T-cell (primary cell): ENCODE data around the gene STARD9. TPM values are rescaled to one million over a fixed set of nuclear protein-coding genes. Genes with fewer than 3 reads are reported as not detected.
A peak's percentile ranks its signal among the peaks of the same experiment; 100 is the strongest.

Experiments
- ATAC-seq, 4 experiments: fragments of 200-7000 bp in 3 of 4; fragments of 150-1000 bp in 1 of 4; cut with Tn5 transposase; replicated peaks in 1 of 4; 1 replicate in 3 of 4; 2 replicates in 1 of 4; pipeline ENCODE4 v1.10.0; 2021; ENCODE audit warnings: moderate library complexity in 3 of 4, mild to moderate bottlenecking in 2 of 4, moderate number of reproducible peaks in 1 of 4
- CTCF ChIA-PET, 2 donors: fragments of 300-600 bp; sonication (Branson Sonifier 250); formaldehyde crosslinking; loops; one replicate each; lab custom pipeline; 2022; ENCODE audit warnings: antibody characterized with exemption in 2 of 2; lab: Charles Lee
- POLR2A ChIA-PET, 2 donors: fragments of 300-600 bp; sonication (Branson Sonifier 250); formaldehyde crosslinking; loops; one replicate each; lab custom pipeline; 2022; ENCODE audit warnings: antibody characterized with exemption in 2 of 2; lab: Charles Lee
- DNase-seq, 35 experiments: peaks; one replicate each; pipeline versions ENCODE4 v3.0.0 to v3.0.0-alpha.2; 2013 to 2023
- H3K27ac ChIP-seq: one replicate; pipeline ENCODE4 v1.5.1; 2013; ENCODE audit warnings: low read length
- H3K27me3 ChIP-seq, 2 experiments: replicated peaks in 1 of 2; 1 replicate in 1 of 2; 2 replicates in 1 of 2; pipeline versions ENCODE4 v1.6.1 to v1.7.0; 2013; ENCODE audit warnings: low read length in 1 of 2, mixed read lengths in 1 of 2; ENCODE audit not compliant: control insufficient read depth in 2 of 2, insufficient read depth in 2 of 2; ENCODE audit errors: extremely low read depth in 1 of 2
- H3K36me3 ChIP-seq, 2 donors: 1 replicate in 1 of 2; 2 replicates in 1 of 2; pipeline versions ENCODE4 v1.6.1 to v1.7.0; 2013; ENCODE audit warnings: low read length in 1 of 2; ENCODE audit not compliant: control insufficient read depth in 2 of 2, insufficient read depth in 1 of 2; ENCODE audit errors: extremely low read depth in 1 of 2
- H3K4me1 ChIP-seq, 2 experiments: 1 replicate in 1 of 2; 2 replicates in 1 of 2; pipeline versions ENCODE4 v1.6.1 to v1.7.0; 2013; ENCODE audit warnings: low read length in 2 of 2, mixed read lengths in 1 of 2; ENCODE audit not compliant: insufficient read depth in 2 of 2, control insufficient read depth in 1 of 2; ENCODE audit errors: extremely low read depth in 1 of 2
- H3K4me3 ChIP-seq, 2 donors: 1 replicate in 1 of 2; 2 replicates in 1 of 2; pipeline versions ENCODE4 v1.5.1 to v1.7.0; 2013; ENCODE audit warnings: mild to moderate bottlenecking in 2 of 2, low read length in 1 of 2, moderate library complexity in 1 of 2; ENCODE audit not compliant: control insufficient read depth in 1 of 2; ENCODE audit errors: extremely low read depth in 1 of 2
- H3K9me3 ChIP-seq: 2 replicates; pipeline ENCODE4 v1.7.0; 2013
- H3K27ac Mint-ChIP-seq, 2 donors: one replicate each; pipeline ENCODE4 v1.8.0; 2020 to 2021; ENCODE audit warnings: mild to moderate bottlenecking in 2 of 2, mixed read lengths in 2 of 2
- H3K27me3 Mint-ChIP-seq, 2 donors: one replicate each; pipeline ENCODE4 v1.8.0; 2021 to 2022; ENCODE audit warnings: mixed read lengths in 2 of 2
- H3K36me3 Mint-ChIP-seq: one replicate; pipeline ENCODE4 v1.8.0; 2021; ENCODE audit warnings: mixed read lengths
- H3K4me1 Mint-ChIP-seq, 3 donors: one replicate each; pipeline ENCODE4 v1.8.0; 2020 to 2022; ENCODE audit warnings: mixed read lengths in 3 of 3, mild to moderate bottlenecking in 1 of 3
- H3K4me3 Mint-ChIP-seq, 3 donors: one replicate each; pipeline ENCODE4 v1.8.0; 2020 to 2022; ENCODE audit warnings: mild to moderate bottlenecking in 3 of 3, mixed read lengths in 3 of 3, moderate library complexity in 3 of 3
- H3K9me3 Mint-ChIP-seq, 3 donors: one replicate each; pipeline ENCODE4 v1.8.0; 2020 to 2022; ENCODE audit warnings: mixed read lengths in 3 of 3
- WGBS: methylation state at CpG from one replicate; pipeline ENCODE4 v1.1.5; 2013; ENCODE audit warnings: missing lambda C conversion rate; ENCODE audit not compliant: insufficient coverage; 5-methylcytosine and 5-hydroxymethylcytosine counted together
- total RNA-seq, 35 experiments: library from RNA in 6 of 35; stranded (reverse) in 6 of 35; fragments of 120-200 nt in 1 of 35; gene quantifications; one replicate each; pipeline versions ENCODE4 v1.2.1 to v1.2.4 and lab custom pipeline; 2013 to 2026

The STARD9 gene
- total RNA-seq, 5 donors from 2014 or later (not counting 1 experiment from before 2014, with no cell fraction given), result 6.6 to 10.6 (median 8.8) TPM

DNA sequence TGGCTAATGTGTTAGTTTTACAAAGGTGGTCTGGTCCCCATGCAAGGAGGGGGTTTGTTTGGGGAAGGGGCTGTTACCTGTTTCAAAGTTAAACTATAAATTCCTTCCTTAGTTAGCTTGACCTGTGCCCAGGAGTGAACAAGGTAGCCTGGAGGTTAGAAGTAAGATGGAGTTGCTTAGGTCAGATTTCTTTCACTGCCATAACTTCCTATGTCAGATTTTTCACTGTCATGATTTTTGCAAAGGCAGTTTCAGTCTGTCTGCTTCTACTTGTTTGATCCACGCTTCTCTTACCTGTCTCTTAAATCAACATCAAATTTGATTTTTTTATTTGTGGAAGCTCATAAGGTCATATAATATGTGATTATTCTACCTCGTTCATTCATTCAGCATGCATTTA is 28.6 kb downstream of the STARD9 start:
- ATAC-seq (no peak), DNase-seq (no peak)
- no CpG with 5 or more reads among the region's 2 CpGs for WGBS
- peak overlapping the region in 1 of 2 donors; percentile 83 for H3K27ac Mint-ChIP-seq
- no peaks in the 10 kb centered on the region for H3K27me3 ChIP-seq
- peaks cover 42 to 44% (median 44%) of the 10 kb centered on the region in 3 donors for H3K4me1 Mint-ChIP-seq
- H3K4me3 Mint-ChIP-seq, result no peak overlapping the region
- H3K4me3 ChIP-seq, result no peak overlapping the region
- CTCF ChIA-PET, result no interaction called here
- no peak overlapping the region for H3K27ac ChIP-seq
- peaks cover 6% of the 10 kb centered on the region for H3K36me3 Mint-ChIP-seq
- no peaks in the 10 kb centered on the region for H3K9me3 ChIP-seq
- POLR2A ChIA-PET, result no interaction called here
- H3K27me3 Mint-ChIP-seq, result no peaks in the 10 kb centered on the region
- no peaks in the 10 kb centered on the region for H3K9me3 Mint-ChIP-seq
- H3K4me1 ChIP-seq, result peaks cover 29 to 44% of the 10 kb centered on the region in 2 experiments
- no peaks in the 10 kb centered on the region for H3K36me3 ChIP-seq

DNA sequence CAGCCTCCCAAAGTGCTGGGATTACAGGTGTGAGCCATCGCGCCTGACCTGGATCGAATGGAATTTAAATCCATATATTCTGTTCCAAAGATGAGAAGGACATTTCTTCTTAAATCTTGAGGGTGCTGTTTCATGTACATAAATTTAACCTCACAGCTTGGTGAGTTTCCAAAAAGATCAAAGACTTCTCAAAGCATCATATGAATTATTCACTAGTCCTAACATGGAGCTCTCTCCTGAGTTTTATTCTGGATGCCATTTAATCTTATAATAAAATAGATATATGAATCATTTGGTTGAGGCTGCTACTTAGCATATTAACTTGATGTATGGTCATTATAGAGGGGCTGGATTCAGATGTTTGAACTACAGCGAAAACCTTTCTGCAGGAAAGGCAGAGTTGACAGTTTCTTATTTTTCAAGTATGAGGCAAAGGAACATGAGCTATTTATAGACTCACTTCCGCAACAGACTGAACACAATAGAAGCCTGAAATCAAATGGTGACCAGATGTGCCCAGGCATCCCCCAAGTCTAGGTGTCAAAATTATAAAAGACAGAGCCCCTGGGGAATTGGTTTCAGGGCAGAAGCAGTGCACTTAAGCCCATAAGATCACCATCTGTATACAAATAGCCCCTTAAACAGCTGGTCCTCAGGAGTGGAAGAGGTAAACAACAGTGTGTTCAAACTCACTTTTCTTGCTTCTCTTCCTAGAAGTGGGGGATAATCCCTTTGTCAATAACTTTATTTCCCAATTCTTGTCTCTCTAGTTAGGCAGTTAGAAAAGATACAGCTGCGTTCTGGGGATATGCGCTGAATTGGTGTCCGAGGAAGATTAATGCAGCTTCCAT is 29.7 kb downstream of the STARD9 start:
- peak overlapping the region; percentile 77 to 87 for H3K27ac Mint-ChIP-seq
- WGBS, result 93% methylated on average over 3 of the region's 8 CpGs
- no peaks in the 10 kb centered on the region for H3K27me3 Mint-ChIP-seq
- Histone ChIP-seq H3K4me1 (peaks cover 31 to 47% of the 10 kb centered on the region in 2 experiments), H3K9me3 (no peaks in the 10 kb centered on the region), H3K4me3 (peak overlapping the region in 1 of 2 donors; percentile 8), H3K27ac (peak overlapping the region; percentile 17), H3K36me3 (no peaks in the 10 kb centered on the region), H3K27me3 (no peaks in the 10 kb centered on the region)
- peak; percentile 41 to 52 (median 46) for ATAC-seq
- H3K4me3 Mint-ChIP-seq, result peak overlapping the region in 2 of 3 donors; percentile 59 to 70
- peak in 2 of 35 experiments; percentile 11 to 26 for DNase-seq
- peaks cover 47 to 49% (median 47%) of the 10 kb centered on the region in 3 donors for H3K4me1 Mint-ChIP-seq
- ChIA-PET POLR2A (no interaction called here), CTCF (interaction anchor here in 1 of 2 donors (0.7 to 1.9 kb wide), 2 partner anchors 23 to 115 kb away, joined by 3 to 5 read pairs; no protein-coding TSS in a partner anchor)
- H3K9me3 Mint-ChIP-seq, result no peaks in the 10 kb centered on the region
- H3K36me3 Mint-ChIP-seq, result peaks cover 2% of the 10 kb centered on the region

DNA sequence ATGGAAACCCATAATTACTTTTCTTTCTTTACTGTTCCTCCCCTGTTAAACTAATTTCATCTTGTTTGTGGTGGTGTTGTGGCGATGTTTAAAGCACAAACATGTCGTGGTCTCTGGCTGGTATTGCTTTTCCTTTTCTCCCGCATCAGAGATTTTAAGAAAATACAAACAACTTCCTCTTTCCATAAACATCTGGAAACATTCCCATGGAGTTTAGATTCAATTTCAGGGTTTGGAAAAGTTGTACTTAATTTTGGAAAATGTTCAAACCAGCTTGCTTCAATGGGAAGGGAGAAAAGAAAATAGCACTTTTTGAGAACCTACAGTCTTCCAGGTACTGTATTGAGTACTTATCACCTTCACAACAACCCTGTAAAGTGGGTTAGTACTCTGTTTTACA is 30.4 kb downstream of the STARD9 start:
- H3K9me3 ChIP-seq, result no peaks in the 10 kb centered on the region
- DNase-seq (no peak), ATAC-seq (no peak)
- H3K27me3 Mint-ChIP-seq, result no peaks in the 10 kb centered on the region
- no peaks in the 10 kb centered on the region for H3K27me3 ChIP-seq
- peak overlapping the region; percentile 8 for H3K27ac ChIP-seq
- no CpG with 5 or more reads among the region's 3 CpGs for WGBS
- POLR2A ChIA-PET, result no interaction called here
- H3K4me1 Mint-ChIP-seq, result peaks cover 47 to 49% (median 48%) of the 10 kb centered on the region in 3 donors
- no peaks in the 10 kb centered on the region for H3K36me3 Mint-ChIP-seq
- H3K4me3 Mint-ChIP-seq, result peak overlapping the region in 2 of 3 donors; percentile 37 to 70
- peaks cover 31 to 47% of the 10 kb centered on the region in 2 experiments for H3K4me1 ChIP-seq
- H3K9me3 Mint-ChIP-seq, result no peaks in the 10 kb centered on the region
- no peaks in the 10 kb centered on the region for H3K36me3 ChIP-seq
- peak overlapping the region in 1 of 2 donors; percentile 8 for H3K4me3 ChIP-seq
- CTCF ChIA-PET, result interaction anchor here in 1 of 2 donors (0.7 to 1.9 kb wide), 2 partner anchors 24 to 116 kb away, joined by 3 to 5 read pairs; no protein-coding TSS in a partner anchor
- H3K27ac Mint-ChIP-seq, result peak overlapping the region in 1 of 2 donors; percentile 87

DNA sequence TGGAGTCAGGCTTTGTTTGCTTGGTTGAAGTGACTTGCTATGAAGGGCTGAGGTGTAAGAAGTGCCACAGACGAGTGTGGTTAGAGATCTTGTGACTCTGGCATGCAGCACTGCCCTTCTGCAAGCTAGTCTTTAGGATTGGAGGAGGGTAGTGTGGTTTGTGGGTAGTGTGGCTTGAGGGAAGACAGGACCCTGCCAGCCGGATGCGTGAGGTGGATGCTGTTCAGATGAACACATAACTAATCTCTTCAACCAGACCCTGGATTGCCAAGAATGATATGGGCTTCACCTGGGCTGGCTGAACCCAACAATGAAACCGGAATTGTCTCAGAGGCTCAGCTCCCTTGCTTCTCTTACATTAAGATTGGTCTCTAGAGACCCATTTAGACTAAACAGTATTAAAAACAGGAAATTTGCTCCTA is 32.7 kb downstream of the STARD9 start:
- H3K4me3 Mint-ChIP-seq, result peak overlapping the region in 2 of 3 donors; percentile 29 to 65
- POLR2A ChIA-PET, result interaction anchor here (0.7 kb wide), 2 partner anchors 72 to 757 kb away, joined by 4 to 5 read pairs; no protein-coding TSS in a partner anchor
- no peaks in the 10 kb centered on the region for H3K9me3 ChIP-seq
- DNase-seq, result peak in 34 of 35 experiments; percentile 4 to 58 (median 23)
- CTCF ChIA-PET, result interaction anchor here in 1 of 2 donors (0.6 to 1.0 kb wide), 3 partner anchors 27 to 184 kb away, joined by 3 to 4 read pairs (median 4); no protein-coding TSS in a partner anchor
- H3K27me3 Mint-ChIP-seq, result no peaks in the 10 kb centered on the region
- ATAC-seq, result peak; percentile 51 to 78 (median 76)
- 14% methylated on average over 2 of the region's 4 CpGs for WGBS
- peak overlapping the region; percentile 25 to 75 for H3K27ac Mint-ChIP-seq
- H3K4me1 Mint-ChIP-seq, result peaks cover 45 to 49% (median 48%) of the 10 kb centered on the region in 3 donors
- no peaks in the 10 kb centered on the region for H3K9me3 Mint-ChIP-seq
- H3K27ac ChIP-seq, result peak overlapping the region; percentile 35
- no peaks in the 10 kb centered on the region for H3K27me3 ChIP-seq
- peak overlapping the region in 1 of 2 donors; percentile 32 for H3K4me3 ChIP-seq
- peaks cover 31 to 47% of the 10 kb centered on the region in 2 experiments for H3K4me1 ChIP-seq
- no peaks in the 10 kb centered on the region for H3K36me3 Mint-ChIP-seq
- H3K36me3 ChIP-seq, result no peaks in the 10 kb centered on the region

DNA sequence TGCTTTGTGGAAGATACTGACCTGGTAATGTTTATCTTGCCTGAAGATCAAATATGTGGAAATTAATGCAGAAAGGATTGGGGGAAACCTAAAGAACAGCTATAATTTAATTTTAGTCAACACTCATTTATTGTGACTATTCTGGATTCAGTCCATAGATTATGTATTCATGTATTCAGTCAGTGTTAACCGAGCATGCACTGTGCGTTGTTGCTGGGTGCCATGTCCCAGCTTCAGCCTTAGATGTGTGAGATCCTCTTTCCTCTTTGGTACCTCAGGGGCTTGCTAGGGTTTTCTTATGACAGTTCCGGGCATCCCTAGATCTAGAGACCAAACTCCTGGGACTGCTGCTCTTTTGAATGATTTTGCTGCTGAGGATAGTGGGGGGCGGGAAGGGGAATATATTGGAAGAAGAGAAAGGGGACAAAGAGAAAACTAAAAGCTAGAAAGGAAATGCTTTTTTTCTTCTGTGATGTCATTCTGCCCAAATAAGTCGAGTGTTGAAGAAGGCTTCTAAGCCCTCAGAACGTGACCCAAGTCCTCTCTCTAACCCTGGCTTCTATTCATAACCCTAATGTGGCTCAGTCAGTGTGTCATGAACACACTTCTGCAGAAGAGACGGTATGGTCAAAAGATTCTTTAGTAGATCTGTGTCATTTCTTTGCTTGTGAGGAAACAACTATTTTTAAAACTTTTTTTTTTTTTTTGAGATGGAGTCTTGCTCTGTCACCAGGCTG is 33.5 kb downstream of the STARD9 start:
- Mint-ChIP-seq H3K27me3 (no peaks in the 10 kb centered on the region), H3K4me3 (peak overlapping the region; percentile 13 to 65 (median 29)), H3K9me3 (no peaks in the 10 kb centered on the region), H3K27ac (peak overlapping the region; percentile 7 to 75), H3K4me1 (peaks cover 43 to 49% (median 47%) of the 10 kb centered on the region in 3 donors), H3K36me3 (no peaks in the 10 kb centered on the region)
- 23% methylated on average over 2 of the region's 7 CpGs for WGBS
- peak overlapping the region in 1 of 2 donors; percentile 23 for H3K4me3 ChIP-seq
- peak in 3 of 4 experiments; percentile 41 to 72 (median 54) for ATAC-seq
- DNase-seq, result peak in 5 of 35 experiments; percentile 2 to 27 (median 6)
- H3K36me3 ChIP-seq, result no peaks in the 10 kb centered on the region
- peaks cover 31 to 47% of the 10 kb centered on the region in 2 experiments for H3K4me1 ChIP-seq
- ChIA-PET POLR2A (interaction anchor here in 1 of 2 donors (0.7 kb wide), 2 partner anchors 72 to 154 kb away, joined by 4 read pairs; no protein-coding TSS in a partner anchor), CTCF (interaction anchor here in 1 of 2 donors (0.9 to 1.0 kb wide), 2 partner anchors 28 to 34 kb away, joined by 3 to 4 read pairs; partner anchors contain the start of gene STARD9)
- H3K9me3 ChIP-seq, result no peaks in the 10 kb centered on the region
- H3K27me3 ChIP-seq, result no peaks in the 10 kb centered on the region
- peak overlapping the region; percentile 13 for H3K27ac ChIP-seq
